Adipose tissue (tissue), 3 donors: ENCODE results near the gene UMAD1. TPM values are rescaled to one million over a fixed set of nuclear protein-coding genes. Genes with fewer than 3 reads are reported as not detected.

Source experiments
- H3K27ac ChIP-seq: one replicate; pipeline ENCODE4 v1.5.1; 2013; ENCODE audit warnings: low read depth, low read length
- WGBS, 3 donors: extraction: QIAGEN DNeasy Blood & Tissue Kit; methylation state at CpG; one replicate each; pipeline ENCODE4 v1.1.7; 2013; 5-methylcytosine and 5-hydroxymethylcytosine counted together
- polyA plus RNA-seq, 3 donors: library from polyadenylated mRNA; stranded (reverse); fragments of 200-250 nt; gene quantifications; one replicate each; pipeline ENCODE4 v1.2.3, GENCODE V29; 2013
- donor health status: healthy with polysubstance abuse.
- donor health status: Bipolar disorder and iron deficiency.
- donor health status: healthy.

UMAD1 gene
- polyA plus RNA-seq, 3 donors, result 10.2 to 17.9 (median 10.9) TPM

- no peak overlapping the region for H3K27ac ChIP-seq
- WGBS, 3 donors, result 88 to 96% (median 89%) methylated on average over 6 of the region's 6 CpGs
Observed at GRCh38 chr7:7881581-7881980, 241.0 kb downstream of the UMAD1 start.

GRCh38 chr7:7882888-7883287, 242.3 kb downstream of the UMAD1 start:
- 87 to 94% (median 92%) methylated on average over 2 of the region's 2 CpGs for WGBS, 3 donors
- no peak overlapping the region for H3K27ac ChIP-seq

- 83 to 87% (median 87%) methylated on average over 2 of the region's 2 CpGs for WGBS, 3 donors
- H3K27ac ChIP-seq, result no peak overlapping the region
Observed at GRCh38 chr7:7883394-7883793, 242.8 kb downstream of the UMAD1 start.

- 33 to 63% (median 51%) methylated on average over 3 of the region's 3 CpGs for WGBS, 3 donors
- no peak overlapping the region for H3K27ac ChIP-seq
Observed at GRCh38 chr7:7884855-7885254, 244.3 kb downstream of the UMAD1 start.

- WGBS, 3 donors, result 93 to 99% (median 97%) methylated on average over 5 of the region's 5 CpGs
Observed at GRCh38 chr7:7889791-7890568, 249.4 kb downstream of the UMAD1 start.

GRCh38 chr7:7895004-7895650, 254.6 kb downstream of the UMAD1 start:
- H3K27ac ChIP-seq, result no peak overlapping the region
- 28 to 87% (median 80%) methylated on average over 7 of the region's 7 CpGs for WGBS, 3 donors

More at GRCh38 chr7:7889791-7890568, 249.4 kb downstream of the UMAD1 start:
- H3K27ac ChIP-seq, result no peak overlapping the region

GRCh38 chr7:7895754-7896153, 255.2 kb downstream of the UMAD1 start:
- 37 to 90% (median 84%) methylated on average over 4 of the region's 4 CpGs for WGBS, 3 donors
- H3K27ac ChIP-seq, result no peak overlapping the region

GRCh38 chr7:7897509-7897908, 257.0 kb downstream of the UMAD1 start:
- no peak overlapping the region for H3K27ac ChIP-seq
- WGBS, 3 donors, result 52 to 87% (median 87%) methylated on average over 2 of the region's 2 CpGs

GRCh38 chr7:7897949-7898515, 257.5 kb downstream of the UMAD1 start:
- 55 to 74% (median 73%) methylated on average over 4 of the region's 4 CpGs for WGBS, 3 donors
- H3K27ac ChIP-seq, result no peak overlapping the region

- H3K27ac ChIP-seq, result no peak overlapping the region
- 94 to 100% (median 98%) methylated on average over 2 of the region's 2 CpGs for WGBS, 3 donors
Observed at GRCh38 chr7:7902845-7903244, 262.3 kb downstream of the UMAD1 start.

- 96 to 97% (median 96%) methylated on average over 2 of the region's 2 CpGs for WGBS, 3 donors
Observed at GRCh38 chr7:7907306-7907705, 266.8 kb downstream of the UMAD1 start.

GRCh38 chr7:7908622-7909145, 268.1 kb downstream of the UMAD1 start:
- no peak overlapping the region for H3K27ac ChIP-seq
- 66 to 82% (median 67%) methylated on average over 3 of the region's 3 CpGs for WGBS, 3 donors

More at GRCh38 chr7:7907306-7907705, 266.8 kb downstream of the UMAD1 start:
- no peak overlapping the region for H3K27ac ChIP-seq

- WGBS, 3 donors, result 36 to 72% (median 38%) methylated on average over 4 of the region's 4 CpGs
- H3K27ac ChIP-seq, result no peak overlapping the region
Observed at GRCh38 chr7:7909376-7909775, 268.8 kb downstream of the UMAD1 start.

- H3K27ac ChIP-seq, result no peak overlapping the region
- WGBS, 3 donors, result 72 to 75% (median 73%) methylated on average over 4 of the region's 4 CpGs
Observed at GRCh38 chr7:7911369-7912123, 271.0 kb downstream of the UMAD1 start.

GRCh38 chr7:7912937-7913336, 272.4 kb downstream of the UMAD1 start:
- H3K27ac ChIP-seq, result no peak overlapping the region
- 78 to 94% (median 91%) methylated on average over 3 of the region's 3 CpGs for WGBS, 3 donors

GRCh38 chr7:7913504-7913903, 273.0 kb downstream of the UMAD1 start:
- H3K27ac ChIP-seq, result no peak overlapping the region
- 81 to 90% (median 84%) methylated on average over 3 of the region's 3 CpGs for WGBS, 3 donors

- H3K27ac ChIP-seq, result no peak overlapping the region
- 93 to 98% (median 97%) methylated on average over 2 of the region's 2 CpGs for WGBS, 3 donors
Observed at GRCh38 chr7:7914547-7914946, 274.0 kb downstream of the UMAD1 start.

- 48 to 100% (median 94%) methylated on average over 1 of the region's 1 CpG for WGBS, 3 donors
- no peak overlapping the region for H3K27ac ChIP-seq
Observed at GRCh38 chr7:7916064-7916463, 275.5 kb downstream of the UMAD1 start.

GRCh38 chr7:7917593-7917992, 277.0 kb downstream of the UMAD1 start:
- no peak overlapping the region for H3K27ac ChIP-seq
- 95 to 100% (median 97%) methylated on average over 1 of the region's 1 CpG for WGBS, 3 donors
